ENCODE data around the gene TFAM.

GRCh38 chr10:58415757-58416156 is 30.5 kb downstream of the TFAM start:
- TF ChIP-seq CTCF (IDR thresholded peaks at IDR 0.05) (no peak), POLR2AphosphoS5 (IDR thresholded peaks at IDR 0.05) (no peak), POLR2A (IDR thresholded peaks at IDR 0.05) (no peak), EP300 (IDR thresholded peaks at IDR 0.05) (no peak)

All from upper lobe of left lung (tissue), 4 donors.